GM12892 (cell line): ENCODE measurements around the gene HDGFL3.

Experiments used
- POLR2A ChIP-seq: IDR thresholded peaks from 2 replicates; pipeline ENCODE4 v1.6.1; 2011; ENCODE audit warnings: low read depth, low read length, control low read depth
- POLR2AphosphoS5 ChIP-seq: IDR thresholded peaks from 2 replicates; pipeline ENCODE4 v1.6.1; 2011; ENCODE audit warnings: low read depth, low read length, control low read depth
- TAF1 ChIP-seq: IDR thresholded peaks from 2 replicates; pipeline ENCODE4 v1.6.1; 2011; ENCODE audit warnings: low read depth, mild to moderate bottlenecking, control low read depth, low read length, borderline replicate concordance

GRCh38 chr15:83118291-83118827 is 89.3 kb downstream of the HDGFL3 start:
- TF ChIP-seq POLR2A (no peak), POLR2AphosphoS5 (no peak), TAF1 (no peak)
